Left cardiac atrium (tissue), 4 donors: ENCODE measurements around the gene MPHOSPH10. TPM values are rescaled to one million over a fixed set of nuclear protein-coding genes. Genes with fewer than 3 reads are reported as not detected.
"Not testable (repeated sequence)": the region's sequence is repeated elsewhere in the genome, so short reads cannot be mapped to it uniquely, and the experiment has no call there.

ENCODE experiments used
- ATAC-seq, 2 donors: fragments of 200-7000 bp; cut with Tn5 transposase; one replicate each; pipeline ENCODE4 v1.9.1; 2020; ENCODE audit warnings: mild to moderate bottlenecking in 2 of 2, moderate library complexity in 2 of 2
- DNase-seq: peaks from one replicate; pipeline ENCODE4 v3.0.0-alpha.2; 2020
- intact Hi-C, 2 donors: fragments of 100-400 bp; cut with DNase I; formaldehyde crosslinking; loops; one replicate each; pipeline versions ENCODE4 v1.14.1 to v1.15.1; 2022 to 2023
- total RNA-seq, 2 donors: library from RNA; stranded (reverse); fragmentation: NEBNext Ultra II Directional; extraction: Animal tissue kit (Norgen Biotek cat#: 25700); gene quantifications; one replicate each; pipeline ENCODE4 v1.2.1, GENCODE V29; 2021
- donor health status: DM: no; HTN: yes; CAD: no.
- donor health status: DM: no; HTN: yes; CAD: no; lungs with severe emphysema.
- donor health status: DM: yes; HTN: yes; CAD: no.
- donor health status: Dilated cardiomyopathy.

Gene MPHOSPH10
- total RNA-seq, 2 donors from 2014 or later: 18.3 to 29.6 TPM

GRCh38 chr2:71121479-71121878, 9.0 kb upstream of the MPHOSPH10 start:
- no peak for DNase-seq
- intact Hi-C loops: no loop called here
- ATAC-seq: no peak

- ATAC-seq (no peak), DNase-seq (no peak)
- intact Hi-C loops: no loop called here
Observed at GRCh38 chr2:71122387-71123298, 7.8 kb upstream of the MPHOSPH10 start.

GRCh38 chr2:71125506-71126294, 4.7 kb upstream of the MPHOSPH10 start:
- ATAC-seq: no peak
- intact Hi-C loops: no loop called here
- DNase-seq: no peak

GRCh38 chr2:71126957-71127356, 3.5 kb upstream of the MPHOSPH10 start:
- intact Hi-C loops: no loop called here
- no peak for ATAC-seq
- DNase-seq: no peak

- intact Hi-C loops: no loop called here
- DNase-seq: no peak
- peak in 1 of 2 donors; percentile 5 for ATAC-seq
Observed at GRCh38 chr2:71129114-71129901, 1.1 kb upstream of the MPHOSPH10 start.

GRCh38 chr2:71129902-71130151, 607 bp upstream of the MPHOSPH10 start:
- ATAC-seq (peak; percentile 53 to 75), DNase-seq (no peak)
- intact Hi-C loops: loop anchor here in 1 of 2 donors (2.0 kb wide), 1 partner anchor 61 kb away; the partner anchor contains the start of gene NAGK

- intact Hi-C loops: loop anchor here in 1 of 2 donors (2.0 kb wide), 1 partner anchor 62 kb away; the partner anchor contains the start of gene NAGK
- DNase-seq (no peak), ATAC-seq (peak in 1 of 2 donors; percentile 4)
Observed at GRCh38 chr2:71130905-71131244, 441 bp downstream of the MPHOSPH10 start.

- intact Hi-C loops: loop anchor here in 1 of 2 donors (2.0 kb wide), 1 partner anchor 63 kb away; the partner anchor contains the start of gene NAGK
- ATAC-seq, DNase-seq: not testable (repeated sequence)
Observed at GRCh38 chr2:71131387-71132166, 1.1 kb downstream of the MPHOSPH10 start.

- ATAC-seq: no peak
- intact Hi-C loops: no loop called here
- no peak for DNase-seq
Observed at GRCh38 chr2:71133603-71134002, 3.2 kb downstream of the MPHOSPH10 start.

- intact Hi-C loops: no loop called here
- no peak for DNase-seq
- ATAC-seq: no peak
Observed at GRCh38 chr2:71136174-71136573, 5.7 kb downstream of the MPHOSPH10 start.

- DNase-seq (no peak), ATAC-seq (no peak)
- intact Hi-C loops: no loop called here
Observed at GRCh38 chr2:71143782-71144181, 13.3 kb downstream of the MPHOSPH10 start.

- ATAC-seq (no peak), DNase-seq (no peak)
- intact Hi-C loops: no loop called here
Observed at GRCh38 chr2:71148506-71149063, 18.2 kb downstream of the MPHOSPH10 start.

- DNase-seq: no peak
- intact Hi-C loops: no loop called here
- peak in 1 of 2 donors; percentile 46 for ATAC-seq
Observed at GRCh38 chr2:71150082-71150816, 19.8 kb downstream of the MPHOSPH10 start.

GRCh38 chr2:71151620-71152019, 21.2 kb downstream of the MPHOSPH10 start:
- ATAC-seq: no peak
- no peak for DNase-seq
- intact Hi-C loops: no loop called here

GRCh38 chr2:71153585-71154224, 23.3 kb downstream of the MPHOSPH10 start:
- no peak for ATAC-seq
- no peak for DNase-seq
- intact Hi-C loops: no loop called here

- no peak for ATAC-seq
- intact Hi-C loops: no loop called here
- no peak for DNase-seq
Observed at GRCh38 chr2:71154279-71154678, 23.8 kb downstream of the MPHOSPH10 start.

GRCh38 chr2:71154798-71155197, 24.4 kb downstream of the MPHOSPH10 start:
- intact Hi-C loops: no loop called here

More at GRCh38 chr2:71154798-71155197, 24.4 kb downstream of the MPHOSPH10 start:
- DNase-seq (no peak), ATAC-seq (no peak)
